Adrenal gland (tissue), 12 donors: Measurements from ENCODE around the gene ATG4A. TPM values are rescaled to one million over a fixed set of nuclear protein-coding genes. Genes with fewer than 3 reads are reported as not detected.

Experiments used
- DNase-seq, 7 donors: peaks; one replicate each; pipeline ENCODE4 v3.0.0-alpha.2; 2019 to 2020
- H3K27ac ChIP-seq, 5 donors: fragments of 200-600 bp; sonication (generic) in 4 of 5; 1 replicate in 3 of 5; 2 replicates in 2 of 5; pipeline versions ENCODE4 v1.5.1 to v1.8.0; 2016 to 2020; ENCODE audit warnings: mild to moderate bottlenecking in 1 of 5
- H3K27me3 ChIP-seq: fragments of 200-600 bp; 2 replicates; pipeline ENCODE4 v1.8.0; 2021
- H3K36me3 ChIP-seq, 2 donors: fragments of 200-600 bp; replicated peaks in 1 of 2; 1 replicate in 1 of 2; 2 replicates in 1 of 2; pipeline versions ENCODE4 v1.5.1 to v1.8.0; 2018 to 2022
- H3K4me1 ChIP-seq, 2 donors: fragments of 200-600 bp; replicated peaks in 1 of 2; 1 replicate in 1 of 2; 2 replicates in 1 of 2; pipeline versions ENCODE4 v1.5.1 to v1.8.0; 2018 to 2021
- H3K4me3 ChIP-seq, 4 donors: fragments of 200-600 bp; sonication (generic) in 3 of 4; one replicate each; pipeline ENCODE4 v1.5.1; 2016 to 2018
- H3K9me3 ChIP-seq, 3 donors: fragments of 200-600 bp; sonication (generic) in 1 of 3; replicated peaks in 1 of 3; 1 replicate in 2 of 3; 2 replicates in 1 of 3; pipeline versions ENCODE4 v1.5.1 to v1.8.0; 2016 to 2021
- POLR2A ChIP-seq, 2 donors: fragments of 450-650 bp; IDR thresholded peaks; one replicate each; pipeline ENCODE4 v1.6.1; 2017; ENCODE audit warnings: antibody characterized with exemption in 2 of 2, mild to moderate bottlenecking in 2 of 2, moderate library complexity in 1 of 2
- WGBS, 4 donors: extraction: QIAGEN DNeasy Blood & Tissue Kit in 2 of 4; methylation state at CpG; one replicate each; pipeline versions ENCODE4 v1.1.5 to v1.1.7; 2013 to 2017; 5-methylcytosine and 5-hydroxymethylcytosine counted together
- intact Hi-C, 2 donors: fragments of 100-400 bp; cut with DNase I; formaldehyde crosslinking; loops; one replicate each; pipeline versions ENCODE4 v1.14.1 to v1.15.0; 2022 to 2023
- polyA plus RNA-seq, 3 donors: library from polyadenylated mRNA; stranded (reverse); fragments of 200-250 nt in 2 of 3; fragments of 350-450 nt in 1 of 3; fragmentation: Illumina TruSeq in 1 of 3; extraction: RNeasy Lipid Tissue Mini Kit (QIAGEN cat#74804) in 1 of 3; gene quantifications; one replicate each; pipeline ENCODE4 v1.2.3, GENCODE V29; 2013 to 2014
- total RNA-seq, 9 donors: library from RNA; depleted of rRNA in 4 of 9; stranded (reverse); fragments of >200 nt in 4 of 9; fragments of 120-200 nt in 1 of 9; fragmentation: NEBNext Ultra II Directional in 1 of 9; extraction: Animal tissue kit (Norgen Biotek cat#: 25700) in 1 of 9; gene quantifications; one replicate each; pipeline versions ENCODE4 v1.1.0 to v1.2.4, GENCODE V29; 2013 to 2023
- TF ChIP-seq, protein P1 (sequence below), 6 experiments: fragments of 450-650 bp in 4 of 6; fragments of 200-600 bp in 2 of 6; sonication (generic) in 1 of 6; IDR thresholded peaks; 1 replicate in 5 of 6; 2 replicates in 1 of 6; pipeline versions ENCODE4 v1.5.1 to v1.8.0; 2016 to 2021; ENCODE audit warnings: antibody characterized with exemption in 6 of 6, mild to moderate bottlenecking in 2 of 6, moderate library complexity in 1 of 6
- donor health status: healthy with polysubstance abuse.
- donor health status: Bipolar disorder and iron deficiency.
- donor health status: DM: yes; HTN: yes; CAD: no.
- donor health status: DM: no; HTN: no; CAD: no.
- donor health status: DM: no; HTN: no; CAD: no.
- donor health status: DM: yes; HTN: yes; CAD: no.

ATG4A gene
- total and polyA plus RNA-seq, 12 donors = 6.3 to 33.2 (median 13.7) TPM

DNA sequence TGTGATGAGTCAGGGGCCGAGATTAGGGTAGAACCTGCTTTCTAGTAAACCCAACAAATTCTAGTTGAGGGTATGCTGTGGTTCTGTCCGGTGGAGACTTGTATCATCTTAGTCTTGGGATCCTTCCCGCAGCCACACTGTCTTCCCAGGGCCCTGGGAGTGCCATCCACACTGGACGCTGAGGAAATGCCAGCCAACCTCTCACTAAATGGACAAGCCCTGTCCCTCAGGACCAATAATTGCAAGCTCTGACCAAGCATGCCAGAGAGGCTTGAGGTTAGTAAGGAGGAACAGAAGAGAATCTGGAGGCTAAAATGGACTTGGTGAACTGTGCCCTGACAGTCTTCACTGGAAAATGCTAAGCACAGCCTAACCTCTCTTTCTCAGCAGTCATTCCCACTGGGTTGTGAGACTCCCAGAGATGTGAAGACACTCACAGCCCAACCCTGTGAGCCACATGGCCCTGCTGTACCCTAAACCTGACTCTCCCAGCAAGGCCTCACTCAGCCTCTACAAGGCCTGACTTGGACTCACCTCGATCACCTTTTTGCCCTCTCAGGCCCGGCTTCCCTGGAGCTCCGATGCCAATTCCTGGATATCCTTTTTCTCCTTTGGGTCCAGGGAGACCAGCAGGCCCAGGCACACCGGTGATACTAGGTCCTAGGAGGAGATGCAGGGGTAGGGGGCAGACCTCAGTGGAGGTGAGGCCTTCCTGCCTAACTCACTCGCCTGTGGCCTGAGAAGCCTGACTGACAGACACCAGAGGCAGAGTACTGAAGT lies 77.6 kb downstream of the ATG4A start:
- no peak for DNase-seq
- peaks cover 10% of the 10 kb centered on the region for H3K27me3 ChIP-seq
- H3K27ac ChIP-seq = no peak overlapping the region
- H3K4me3 ChIP-seq = no peak overlapping the region
- 78 to 97% (median 88%) methylated on average over 7 to 9 of the region's 9 CpGs for WGBS, 4 donors
- intact Hi-C loops = no loop called here
- H3K9me3 ChIP-seq = no peaks in the 10 kb centered on the region
- TF ChIP-seq POLR2A (IDR thresholded peaks at IDR 0.05) = no peak
- TF ChIP-seq, protein P1, sequence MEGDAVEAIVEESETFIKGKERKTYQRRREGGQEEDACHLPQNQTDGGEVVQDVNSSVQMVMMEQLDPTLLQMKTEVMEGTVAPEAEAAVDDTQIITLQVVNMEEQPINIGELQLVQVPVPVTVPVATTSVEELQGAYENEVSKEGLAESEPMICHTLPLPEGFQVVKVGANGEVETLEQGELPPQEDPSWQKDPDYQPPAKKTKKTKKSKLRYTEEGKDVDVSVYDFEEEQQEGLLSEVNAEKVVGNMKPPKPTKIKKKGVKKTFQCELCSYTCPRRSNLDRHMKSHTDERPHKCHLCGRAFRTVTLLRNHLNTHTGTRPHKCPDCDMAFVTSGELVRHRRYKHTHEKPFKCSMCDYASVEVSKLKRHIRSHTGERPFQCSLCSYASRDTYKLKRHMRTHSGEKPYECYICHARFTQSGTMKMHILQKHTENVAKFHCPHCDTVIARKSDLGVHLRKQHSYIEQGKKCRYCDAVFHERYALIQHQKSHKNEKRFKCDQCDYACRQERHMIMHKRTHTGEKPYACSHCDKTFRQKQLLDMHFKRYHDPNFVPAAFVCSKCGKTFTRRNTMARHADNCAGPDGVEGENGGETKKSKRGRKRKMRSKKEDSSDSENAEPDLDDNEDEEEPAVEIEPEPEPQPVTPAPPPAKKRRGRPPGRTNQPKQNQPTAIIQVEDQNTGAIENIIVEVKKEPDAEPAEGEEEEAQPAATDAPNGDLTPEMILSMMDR (IDR thresholded peaks at IDR 0.05) = no peak
- no peaks in the 10 kb centered on the region for H3K36me3 ChIP-seq
- H3K4me1 ChIP-seq = no peaks in the 10 kb centered on the region

- no peaks in the 10 kb centered on the region for H3K9me3 ChIP-seq
- peaks cover 10% of the 10 kb centered on the region for H3K27me3 ChIP-seq
- 67 to 96% (median 83%) methylated on average over 2 to 3 of the region's 3 CpGs for WGBS, 4 donors
- no peak for DNase-seq
- intact Hi-C loops = no loop called here
- no peak overlapping the region for H3K27ac ChIP-seq
- H3K36me3 ChIP-seq = no peaks in the 10 kb centered on the region
- no peak overlapping the region for H3K4me3 ChIP-seq
- no peaks in the 10 kb centered on the region for H3K4me1 ChIP-seq
- no peak for TF ChIP-seq POLR2A (IDR thresholded peaks at IDR 0.05)
- TF ChIP-seq, protein P1 (IDR thresholded peaks at IDR 0.05) = no peak
Observed at GRCh38 chrX:108169768-108170167, 78.2 kb downstream of the ATG4A start.

DNA sequence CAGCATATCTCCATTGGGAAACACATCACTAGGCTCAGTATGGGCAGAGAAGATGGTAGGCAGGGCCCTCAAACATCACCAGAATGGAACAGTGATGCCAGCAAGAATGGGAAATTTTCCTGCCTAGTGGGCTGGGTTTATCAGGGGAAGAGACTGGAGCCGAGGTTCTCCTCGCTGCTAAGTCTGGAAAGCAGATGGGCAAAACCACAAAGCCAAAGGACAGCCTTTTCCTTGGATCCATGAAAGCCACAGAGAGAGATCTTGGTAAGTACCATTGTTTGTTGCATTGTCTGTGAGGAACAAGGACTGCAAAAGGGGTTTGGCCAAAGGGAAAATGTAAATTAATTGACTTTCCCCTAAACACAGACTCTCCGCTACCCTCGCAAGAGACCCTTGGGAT lies 80.1 kb downstream of the ATG4A start:
- H3K27ac ChIP-seq = no peak overlapping the region
- no peaks in the 10 kb centered on the region for H3K4me1 ChIP-seq
- no peaks in the 10 kb centered on the region for H3K36me3 ChIP-seq
- no peak overlapping the region for H3K4me3 ChIP-seq
- WGBS, 4 donors = 85 to 93% (median 88%) methylated on average over 4 of the region's 4 CpGs
- intact Hi-C loops = no loop called here
- no peak for TF ChIP-seq POLR2A (IDR thresholded peaks at IDR 0.05)
- TF ChIP-seq, protein P1 (IDR thresholded peaks at IDR 0.05) = no peak
- no peak for DNase-seq
- no peaks in the 10 kb centered on the region for H3K9me3 ChIP-seq
- H3K27me3 ChIP-seq = peaks cover 6% of the 10 kb centered on the region

- 41 to 55% (median 44%) methylated on average over 3 of the region's 3 CpGs for WGBS, 4 donors
- DNase-seq = no peak
- H3K4me3 ChIP-seq = no peak overlapping the region
- no peaks in the 10 kb centered on the region for H3K9me3 ChIP-seq
- H3K4me1 ChIP-seq = no peaks in the 10 kb centered on the region
- no peaks in the 10 kb centered on the region for H3K36me3 ChIP-seq
- intact Hi-C loops = no loop called here
- no peaks in the 10 kb centered on the region for H3K27me3 ChIP-seq
- no peak overlapping the region for H3K27ac ChIP-seq
- TF ChIP-seq, protein P1 (IDR thresholded peaks at IDR 0.05) = no peak
Observed at GRCh38 chrX:108173874-108174273, 82.3 kb downstream of the ATG4A start.
